T47D (cell line): ENCODE results near the gene DISC1.
"Not testable (repeated sequence)": the region's sequence is repeated elsewhere in the genome, so short reads cannot be mapped to it uniquely, and the experiment has no call there.

Experiments
- DNase-seq, 2 experiments: peaks; one replicate each; pipeline versions ENCODE4 v3.0.0 to v3.0.0-alpha.2; 2011 to 2012; ENCODE audit warnings: low read depth in 1 of 2, low spot score in 1 of 2
- JUND ChIP-seq: IDR thresholded peaks from 2 replicates; pipeline ENCODE4 v1.6.1; 2012; ENCODE audit warnings: low read depth
- in situ Hi-C: cut with HindIII; loops from 2 replicates; pipeline ENCODE4 v1.10.0; 2016; ENCODE audit warnings: low sequenced_read_pairs, low pct_unique_long_range_greater_than_20kb

The DISC1 gene

DNA sequence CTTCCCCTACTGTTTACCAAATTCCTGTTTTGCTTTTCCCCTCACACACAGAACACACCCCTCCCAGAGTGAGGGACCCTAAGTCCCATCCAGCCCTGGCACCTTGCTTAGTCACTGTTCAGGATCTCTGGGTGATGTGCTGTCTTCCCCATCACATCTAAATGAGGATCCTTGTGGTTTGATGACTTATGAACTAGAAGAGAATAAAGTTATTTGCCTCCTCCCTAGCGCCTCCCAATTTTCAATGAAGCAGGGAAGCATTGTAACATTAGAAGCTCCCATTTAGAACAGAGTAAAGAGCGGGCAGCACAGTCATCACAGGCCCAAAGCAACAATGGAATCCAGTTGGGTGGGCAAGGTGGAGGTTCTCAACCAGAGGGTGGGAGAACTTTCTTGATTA is 27.0 kb downstream of the DISC1 start:
- in situ Hi-C loops, result no loop called here

GRCh38 chr1:231656741-231657140 is 30.2 kb downstream of the DISC1 start:
- in situ Hi-C loops, result no loop called here
- TF ChIP-seq JUND, result no peak

More for the DNA sequence above, 27.0 kb downstream of the DISC1 start:
- DNase-seq, result no peak
- no peak for TF ChIP-seq JUND

GRCh38 chr1:231658223-231658622 is 31.6 kb downstream of the DISC1 start:
- in situ Hi-C loops, result not testable (repeated sequence)

More at GRCh38 chr1:231656741-231657140, 30.2 kb downstream of the DISC1 start:
- DNase-seq, result no peak

DNA sequence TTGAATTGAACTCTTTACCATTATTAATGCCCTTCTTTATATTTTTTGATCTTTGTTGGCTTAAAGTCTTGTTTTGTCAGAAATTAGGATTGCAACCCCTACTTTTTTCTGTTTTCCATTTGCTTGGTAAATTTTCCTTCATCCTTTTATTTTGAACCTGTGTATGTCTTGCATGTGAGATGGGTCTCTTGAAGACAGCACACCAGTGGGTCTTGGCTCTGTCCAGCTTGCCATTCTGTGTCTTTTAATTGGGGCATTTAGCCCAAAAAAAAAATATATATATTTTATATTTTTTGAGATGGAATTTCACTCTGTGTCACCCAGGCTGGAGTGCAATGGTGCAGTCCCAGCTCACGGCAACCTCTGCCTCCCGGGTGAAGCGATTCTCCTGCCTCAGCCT is 33.6 kb downstream of the DISC1 start:
- no peak for TF ChIP-seq JUND
- DNase-seq, result no peak
- in situ Hi-C loops, result no loop called here

More at GRCh38 chr1:231658223-231658622, 31.6 kb downstream of the DISC1 start:
- DNase-seq, result not testable (repeated sequence)

DNA sequence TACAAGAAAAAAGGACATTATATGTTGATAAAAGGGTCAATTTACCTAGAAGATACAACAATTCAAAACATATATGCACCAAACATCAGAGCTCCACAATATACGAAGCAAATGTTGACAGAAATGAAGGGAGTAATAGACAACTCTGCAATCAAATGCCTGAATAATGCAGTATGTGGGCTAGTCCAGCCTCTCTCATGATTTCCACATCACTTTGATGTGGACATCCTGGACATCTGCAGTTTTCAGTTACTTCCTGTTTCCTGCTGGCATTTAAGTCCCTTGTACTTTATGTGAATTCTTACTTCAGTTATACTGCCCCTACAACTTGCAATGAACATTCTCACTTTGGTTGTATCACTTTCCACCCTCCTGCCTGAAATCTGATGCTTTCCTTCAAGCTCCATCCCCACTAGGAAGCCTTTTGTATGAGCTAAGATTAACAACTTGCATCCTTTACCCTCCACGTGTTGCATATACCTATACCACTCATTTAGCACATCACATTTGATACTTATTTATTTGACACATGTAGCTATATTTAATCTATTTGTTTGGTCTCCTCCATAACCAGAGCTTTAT is 36.7 kb downstream of the DISC1 start:
- no peak for TF ChIP-seq JUND
- in situ Hi-C loops, result no loop called here
- no peak for DNase-seq

- in situ Hi-C loops, result no loop called here
- TF ChIP-seq JUND, result no peak
- DNase-seq, result no peak
Measured at GRCh38 chr1:231665101-231665500, 38.5 kb downstream of the DISC1 start.

GRCh38 chr1:231665726-231666125 is 39.1 kb downstream of the DISC1 start:
- DNase-seq, result no peak
- no peak for TF ChIP-seq JUND
- in situ Hi-C loops, result no loop called here

DNA sequence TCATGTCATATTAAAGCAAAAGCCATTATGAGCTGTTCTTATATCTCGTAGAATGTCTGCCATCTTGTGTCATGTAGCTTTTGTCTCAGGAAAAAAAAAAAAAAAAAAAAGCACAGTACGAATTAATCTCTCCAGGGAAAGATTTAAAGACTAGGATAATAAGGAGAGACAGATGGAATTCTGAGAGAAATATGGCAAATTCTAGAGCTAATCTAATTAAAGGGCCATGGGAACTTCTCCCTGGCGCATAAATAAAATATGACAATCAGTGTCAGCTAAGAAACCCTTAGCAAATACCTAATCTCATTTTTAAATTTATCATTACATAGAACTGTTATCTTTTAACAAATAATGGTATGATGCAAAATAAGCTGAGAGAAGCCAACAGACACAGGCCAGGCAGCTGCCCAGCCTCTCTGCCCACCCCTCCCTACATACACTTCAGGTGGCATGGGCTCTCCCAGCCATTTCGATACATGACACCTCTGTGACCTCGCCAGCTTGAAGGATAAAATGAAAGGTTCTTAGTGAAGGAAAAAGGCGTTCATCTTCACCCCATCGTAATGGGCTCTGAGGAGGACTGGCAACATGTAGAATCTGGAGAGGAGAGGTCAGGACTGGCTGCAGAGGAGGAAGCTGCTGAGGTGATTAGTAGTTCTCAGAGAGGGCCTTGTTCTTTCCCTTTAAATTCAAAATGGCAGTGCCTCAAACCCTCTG is 39.8 kb downstream of the DISC1 start:
- no peak for TF ChIP-seq JUND
- in situ Hi-C loops, result no loop called here
- no peak for DNase-seq

DNA sequence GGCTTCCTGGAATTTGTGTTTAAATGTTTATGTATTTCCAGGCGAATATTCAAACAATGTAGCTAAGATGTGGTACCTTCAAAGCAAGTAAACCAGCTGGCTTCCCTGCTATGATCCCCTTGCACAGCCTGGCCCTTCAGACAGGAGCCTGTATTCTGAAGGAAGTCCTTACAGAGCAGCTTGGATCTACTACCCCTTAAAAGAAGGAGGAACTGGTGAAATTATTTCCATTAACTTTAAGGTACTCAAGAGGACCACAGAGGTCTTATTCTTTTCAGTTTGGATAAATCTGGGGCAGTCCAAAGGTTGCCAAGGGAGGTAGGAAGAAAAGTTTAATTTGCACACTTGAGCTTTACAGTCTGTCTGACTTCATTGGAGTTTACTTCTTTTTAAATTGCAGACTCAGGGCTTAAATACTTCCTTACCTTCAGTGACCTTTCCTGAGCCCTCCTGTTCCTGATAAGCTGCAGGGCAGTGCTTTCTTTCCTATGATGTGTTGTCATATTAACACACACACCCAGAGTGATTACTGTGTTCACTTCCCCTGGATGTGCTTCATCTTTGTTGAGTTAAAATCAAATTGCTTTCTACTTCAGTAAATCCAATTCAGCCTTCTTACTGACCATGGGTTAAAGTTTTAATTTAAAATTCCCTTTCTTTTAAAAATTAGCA is 40.5 kb downstream of the DISC1 start:
- DNase-seq, result no peak
- TF ChIP-seq JUND, result no peak
- in situ Hi-C loops, result no loop called here

GRCh38 chr1:231667896-231668506 is 41.4 kb downstream of the DISC1 start:
- DNase-seq, result no peak
- no peak for TF ChIP-seq JUND
- in situ Hi-C loops, result no loop called here

GRCh38 chr1:231668826-231669225 is 42.2 kb downstream of the DISC1 start:
- in situ Hi-C loops, result no loop called here
- no peak for DNase-seq
- TF ChIP-seq JUND, result no peak

DNA sequence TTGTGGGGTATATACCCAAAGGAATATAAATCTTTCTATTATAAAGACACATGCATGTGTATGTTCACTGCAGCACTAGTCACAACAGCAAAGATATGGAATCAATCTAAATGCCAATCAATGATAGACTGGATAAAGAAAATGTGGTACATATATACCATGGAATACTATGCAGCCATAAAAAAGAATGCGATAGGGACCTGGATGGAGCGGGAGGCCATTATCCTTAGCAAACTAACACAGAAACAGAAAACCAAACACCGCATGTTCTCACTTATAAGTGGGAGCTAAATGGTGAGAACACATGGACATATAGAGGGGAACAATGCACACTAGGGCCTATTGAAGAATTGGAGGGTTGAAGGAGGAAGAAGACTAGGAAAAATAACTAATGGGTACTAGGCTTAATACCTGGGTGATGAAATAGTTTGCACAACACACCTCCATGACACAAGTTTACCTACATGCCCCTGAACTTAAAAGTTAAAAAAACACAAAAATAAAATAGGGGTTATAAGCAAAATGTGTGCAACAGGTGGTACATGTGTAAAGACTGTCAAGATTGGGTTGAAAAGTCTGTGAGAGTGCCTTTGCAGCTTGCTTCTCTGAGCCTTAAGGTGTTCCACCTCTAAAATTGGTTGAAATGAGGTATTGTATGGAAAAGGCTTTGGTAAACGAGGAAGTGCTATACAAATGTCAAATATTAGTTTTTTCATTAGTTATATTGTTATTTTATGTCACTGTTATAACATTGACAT is 43.5 kb downstream of the DISC1 start:
- in situ Hi-C loops, DNase-seq: not testable (repeated sequence)
